Left renal pelvis (tissue), 4 donors: ENCODE data around the gene RHBDF2. TPM values are rescaled to one million over a fixed set of nuclear protein-coding genes. Genes with fewer than 3 reads are reported as not detected.

Source experiments
- DNase-seq, 4 donors: peaks; one replicate each; pipeline ENCODE4 v3.0.0-alpha.2; 2013; ENCODE audit warnings: low read depth in 4 of 4, low spot score in 3 of 4
- polyA plus RNA-seq, 4 donors: library from polyadenylated mRNA; unstranded; fragments of 120-200 nt; gene quantifications; one replicate each; pipeline ENCODE4 v1.2.1, GENCODE V29; 2013; ENCODE audit not compliant: insufficient read length in 4 of 4

RHBDF2 gene
- polyA plus RNA-seq, 4 donors: 4.6 to 8.9 (median 6.2) TPM

- no peak for DNase-seq
Measured at GRCh38 chr17:76468634-76469010, 32.6 kb downstream of the RHBDF2 start.

GRCh38 chr17:76467809-76468633 is 33.2 kb downstream of the RHBDF2 start:
- DNase-seq: no peak

GRCh38 chr17:76467366-76467765 is 33.9 kb downstream of the RHBDF2 start, which contains the start of gene AANAT:
Gene AANAT, plus strand, starts transcription at chr17:76467603. Its CDS starts 1,144 bp downstream, at chr17:76468747.
- DNase-seq: no peak

- no peak for DNase-seq
Measured at GRCh38 chr17:76466775-76467130, 34.5 kb downstream of the RHBDF2 start.

GRCh38 chr17:76462556-76463290 is 38.5 kb downstream of the RHBDF2 start:
- DNase-seq: no peak

- DNase-seq: no peak
Measured at GRCh38 chr17:76461765-76462555, 39.3 kb downstream of the RHBDF2 start.

- no peak for DNase-seq
Measured at GRCh38 chr17:76459674-76460073, 41.5 kb downstream of the RHBDF2 start.

- no peak for DNase-seq
Measured at GRCh38 chr17:76458580-76459490, 42.4 kb downstream of the RHBDF2 start.

GRCh38 chr17:76453431-76453743 is 47.8 kb downstream of the RHBDF2 start:
- DNase-seq: no peak

GRCh38 chr17:76452660-76453430 is 48.4 kb downstream of the RHBDF2 start, which contains the start of gene UBE2O:
Gene UBE2O, minus strand, starts transcription at chr17:76453152. Its CDS starts 11 bp downstream, at chr17:76453141.
- DNase-seq: peak; percentile 25 to 64 (median 60)

GRCh38 chr17:76452127-76452659 is 49.0 kb downstream of the RHBDF2 start:
- DNase-seq: no peak

GRCh38 chr17:76451506-76451905 is 49.7 kb downstream of the RHBDF2 start:
- DNase-seq: no peak

- no peak for DNase-seq
Measured at GRCh38 chr17:76449126-76449525, 52.1 kb downstream of the RHBDF2 start.

GRCh38 chr17:76447931-76448652 is 53.1 kb downstream of the RHBDF2 start:
- DNase-seq: no peak

GRCh38 chr17:76446449-76447231 is 54.6 kb downstream of the RHBDF2 start:
- no peak for DNase-seq

GRCh38 chr17:76445697-76446448 is 55.4 kb downstream of the RHBDF2 start:
- no peak for DNase-seq
